ENCODE data around the gene UBE2L5. TPM values are rescaled to one million over a fixed set of nuclear protein-coding genes. Genes with fewer than 3 reads are reported as not detected.
"Not testable (repeated sequence)": the region's sequence is repeated elsewhere in the genome, so short reads cannot be mapped to it uniquely, and the experiment has no call there.

The UBE2L5 gene
- total RNA-seq, 4 donors from 2014 or later, result 1.6 TPM; not detected in 3

- ATAC-seq (ENCODE audit: low FRiP score), result no peak
- TF ChIP-seq CTCF (IDR thresholded peaks at IDR 0.05), result no peak
- no peak for DNase-seq (ENCODE audit: low spot score)
Measured at GRCh38 chr13:30438286-30438685, 16.0 kb downstream of the UBE2L5 start.

GRCh38 chr13:30440910-30441703, 18.8 kb downstream of the UBE2L5 start:
- TF ChIP-seq CTCF (IDR thresholded peaks at IDR 0.05), result no peak
- ATAC-seq (ENCODE audit: low FRiP score), result no peak
- DNase-seq (ENCODE audit: low spot score), result no peak

GRCh38 chr13:30442926-30443325, 20.6 kb downstream of the UBE2L5 start:
- TF ChIP-seq CTCF (IDR thresholded peaks at IDR 0.05), result no peak
- ATAC-seq (ENCODE audit: low FRiP score), result no peak

GRCh38 chr13:30443491-30443890, 21.2 kb downstream of the UBE2L5 start:
- not testable (repeated sequence) for ATAC-seq (ENCODE audit: low FRiP score); DNase-seq (ENCODE audit: low spot score)

More at GRCh38 chr13:30442926-30443325, 20.6 kb downstream of the UBE2L5 start:
- no peak for DNase-seq (ENCODE audit: low spot score)

- no peak for TF ChIP-seq CTCF (IDR thresholded peaks at IDR 0.05)
- DNase-seq (ENCODE audit: low spot score), result no peak
- no peak for ATAC-seq (ENCODE audit: low FRiP score)
Measured at GRCh38 chr13:30443957-30444404, 21.7 kb downstream of the UBE2L5 start.

GRCh38 chr13:30446126-30446500, 23.8 kb downstream of the UBE2L5 start:
- no peak for ATAC-seq (ENCODE audit: low FRiP score)
- DNase-seq (ENCODE audit: low spot score), result no peak
- no peak for TF ChIP-seq CTCF (IDR thresholded peaks at IDR 0.05)

GRCh38 chr13:30448441-30448840, 26.1 kb downstream of the UBE2L5 start:
- ATAC-seq (ENCODE audit: low FRiP score) (no peak), DNase-seq (ENCODE audit: low spot score) (no peak)
- TF ChIP-seq CTCF (IDR thresholded peaks at IDR 0.05), result no peak

Data from omental fat pad (tissue), 4 donors.